HG03135 (cell line): ENCODE results near the gene NAALADL2.
A peak's percentile ranks its signal among the peaks of the same experiment; 100 is the strongest.
"Not testable (repeated sequence)": the region's sequence is repeated elsewhere in the genome, so short reads cannot be mapped to it uniquely, and the experiment has no call there.

Source experiments
- ATAC-seq: cut with Tn5 transposase; IDR thresholded peaks from one replicate; pipeline ENCODE4 v1.9.1; 2021; ENCODE audit warnings: mild to moderate bottlenecking, moderate library complexity; ENCODE audit not compliant: unreplicated experiment

Gene NAALADL2

DNA sequence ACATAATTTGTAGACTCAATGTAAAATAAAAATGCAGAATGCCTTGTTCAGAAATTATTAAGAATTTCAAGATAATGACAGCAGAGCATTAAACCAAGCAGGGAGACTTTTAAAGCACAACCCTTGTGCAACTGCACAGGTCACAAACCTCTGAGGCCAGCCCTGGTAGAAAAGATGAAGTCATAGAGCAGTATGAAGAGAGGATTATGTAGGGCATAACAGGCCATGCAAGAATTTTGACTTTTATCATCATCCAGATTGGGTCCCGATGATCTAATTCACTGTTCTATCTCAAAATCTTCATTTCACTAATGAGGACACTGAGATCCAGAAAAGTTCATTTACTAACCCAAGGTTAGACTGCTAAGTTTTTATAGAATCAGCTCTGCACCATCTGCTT lies 388.5 kb downstream of the NAALADL2 start:
- no peak for ATAC-seq

DNA sequence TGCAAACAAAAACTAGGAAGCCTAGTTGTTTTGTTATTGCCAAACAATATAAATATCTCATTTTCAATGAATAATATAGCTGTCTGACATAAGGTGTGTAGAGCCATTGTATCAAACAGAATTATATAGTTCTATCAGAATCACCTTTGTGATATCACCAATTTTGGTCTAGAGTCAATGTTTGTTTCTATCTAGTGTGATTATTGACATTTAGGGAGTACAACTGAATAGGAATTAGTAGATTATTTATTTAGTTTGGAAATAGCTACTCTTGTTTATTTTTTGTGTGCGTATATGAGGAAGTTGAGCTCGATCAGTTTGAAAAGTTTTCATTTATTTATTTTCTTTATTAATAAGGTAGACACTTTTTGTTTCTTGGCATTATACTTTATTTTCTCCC lies 389.7 kb downstream of the NAALADL2 start:
- ATAC-seq = no peak

DNA sequence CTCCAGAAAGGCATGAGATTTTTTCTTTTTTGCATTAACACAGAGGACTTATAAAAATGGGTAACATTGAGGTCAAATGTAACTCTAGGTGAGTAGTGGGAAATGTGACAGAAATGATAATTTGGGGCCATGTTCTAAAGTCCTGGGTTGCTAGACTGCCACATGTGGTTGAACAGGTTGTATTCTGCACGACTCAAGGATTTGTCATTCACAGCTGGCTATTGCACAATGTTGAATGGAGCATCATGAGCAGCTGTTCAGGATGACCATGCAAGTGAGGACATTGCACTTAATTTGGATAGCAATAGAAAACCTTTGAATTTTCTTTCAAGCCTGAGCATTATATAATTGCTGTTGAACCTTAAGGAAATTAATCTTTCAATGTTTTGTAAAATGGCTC lies 396.6 kb downstream of the NAALADL2 start:
- no peak for ATAC-seq

DNA sequence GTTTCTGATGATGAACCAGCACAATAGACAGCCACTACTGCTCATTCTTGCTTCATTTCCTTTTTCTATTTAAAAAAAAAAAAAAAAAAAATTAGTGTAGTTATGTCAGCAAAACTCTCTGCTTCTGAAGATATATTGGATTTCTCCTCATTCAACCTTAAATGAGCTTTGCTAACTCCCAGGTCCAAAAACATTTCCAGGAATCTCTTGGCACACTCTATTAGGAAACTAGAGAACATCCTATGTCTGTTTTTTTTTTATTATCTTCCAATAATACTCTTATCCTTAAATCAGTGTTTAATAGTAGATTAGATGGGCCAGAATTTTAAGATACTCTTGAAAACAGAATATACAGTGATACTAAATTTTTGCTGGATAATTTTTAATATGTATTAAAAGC lies 398.0 kb downstream of the NAALADL2 start:
- no peak for ATAC-seq

DNA sequence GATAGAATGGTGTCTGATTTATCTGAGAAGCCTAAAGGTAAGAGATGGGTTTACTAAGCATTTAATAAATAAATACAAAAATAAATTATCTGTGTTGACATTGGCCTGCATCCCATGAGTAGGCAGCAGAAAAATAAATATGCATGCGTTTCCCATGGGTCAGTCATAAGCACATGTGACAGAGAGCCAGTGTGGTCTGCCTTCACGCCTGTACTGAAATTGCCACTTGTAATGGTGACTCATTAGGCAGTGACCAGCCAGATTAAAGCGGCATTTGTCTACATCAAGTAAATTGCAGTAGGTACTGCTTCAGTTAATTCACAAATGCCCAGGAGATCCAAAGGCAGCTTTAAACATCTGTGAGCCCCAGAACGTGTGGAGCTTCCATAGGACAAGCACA lies 399.6 kb downstream of the NAALADL2 start:
- ATAC-seq = no peak

DNA sequence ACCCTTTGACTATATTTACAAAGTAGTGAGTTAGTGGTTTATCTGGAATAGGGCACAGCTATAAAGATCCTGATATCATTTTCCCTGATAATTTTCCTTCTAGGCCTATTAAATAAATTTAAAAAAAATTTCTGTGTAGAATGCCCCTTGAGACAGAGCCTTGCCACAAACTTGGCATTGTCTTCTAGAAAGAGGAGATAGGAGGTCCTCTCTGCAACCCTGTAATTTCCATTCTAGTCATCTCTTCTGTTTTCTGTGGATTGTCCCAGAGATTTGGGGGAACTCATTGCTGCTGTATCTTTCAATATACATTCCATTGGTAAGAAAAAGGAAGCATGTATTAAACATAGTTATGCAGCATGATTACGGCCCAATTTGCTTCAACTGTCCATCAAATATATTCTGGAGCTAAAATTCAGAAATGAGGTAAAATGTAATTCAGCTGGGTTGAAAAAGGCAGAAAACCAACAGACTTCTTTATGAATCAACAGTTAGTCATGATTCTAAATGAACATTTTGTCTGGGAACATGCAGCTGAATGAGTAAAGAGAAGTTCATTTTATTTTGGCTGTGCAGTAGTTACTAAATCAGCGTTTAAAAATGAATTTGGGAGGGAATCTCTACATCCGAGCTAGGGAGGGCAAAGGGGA lies 401.1 kb downstream of the NAALADL2 start:
- no peak for ATAC-seq

DNA sequence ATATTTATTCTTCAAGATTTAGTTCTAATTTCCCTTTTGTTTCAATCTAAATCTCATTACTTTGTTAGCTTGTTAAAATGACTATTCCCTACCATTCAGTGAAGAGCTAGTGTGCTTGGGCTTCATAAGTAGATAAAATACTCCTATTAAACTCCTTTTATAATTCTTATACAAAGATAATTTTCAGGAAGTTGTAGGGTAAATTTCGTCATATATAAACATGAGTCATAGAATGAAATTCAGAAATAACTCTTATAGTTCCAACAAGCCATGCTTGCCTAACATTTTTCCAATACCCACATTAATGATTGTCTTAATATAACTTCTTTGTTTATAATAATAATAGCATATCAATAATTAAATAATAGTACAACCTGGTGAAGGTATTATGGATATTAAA lies 407.3 kb downstream of the NAALADL2 start:
- no peak for ATAC-seq

DNA sequence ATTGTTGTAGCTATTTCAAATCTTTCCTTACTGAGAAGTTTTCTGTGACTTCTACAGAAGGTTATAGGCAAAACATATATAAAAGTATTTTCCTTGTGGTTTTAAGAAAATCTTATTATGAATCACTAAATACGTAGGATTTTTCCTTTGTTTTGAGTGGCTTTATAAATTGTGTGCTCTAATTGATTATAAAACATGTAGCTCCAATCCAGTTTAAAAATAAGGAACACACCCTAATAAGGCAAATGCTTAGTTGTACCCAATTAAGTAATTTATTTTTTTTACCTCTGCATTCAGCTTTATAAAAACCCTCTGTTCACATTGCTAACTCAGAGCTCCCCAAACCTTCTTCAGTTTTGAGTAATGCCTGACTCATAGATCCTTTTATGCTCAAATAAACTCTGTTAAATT lies 408.0 kb downstream of the NAALADL2 start:
- ATAC-seq = no peak

DNA sequence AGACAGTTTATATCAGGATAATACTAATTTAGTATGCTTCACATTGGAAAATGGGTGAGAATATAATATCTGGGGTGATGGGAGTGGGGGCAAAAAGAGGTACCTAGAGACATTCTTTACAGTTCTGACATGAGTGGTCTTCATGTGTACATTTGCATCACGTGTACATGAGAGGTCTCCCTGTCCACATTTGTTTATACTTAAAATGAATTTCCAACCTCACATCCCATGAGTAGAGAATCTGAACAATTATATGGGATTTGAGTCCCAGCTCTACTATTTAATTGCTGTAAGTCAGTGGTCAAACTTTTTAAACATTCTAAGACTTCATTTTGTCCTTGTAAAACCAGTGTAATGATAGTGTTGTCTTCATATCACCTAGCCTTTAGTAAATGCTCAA lies 408.4 kb downstream of the NAALADL2 start:
- ATAC-seq = no peak

DNA sequence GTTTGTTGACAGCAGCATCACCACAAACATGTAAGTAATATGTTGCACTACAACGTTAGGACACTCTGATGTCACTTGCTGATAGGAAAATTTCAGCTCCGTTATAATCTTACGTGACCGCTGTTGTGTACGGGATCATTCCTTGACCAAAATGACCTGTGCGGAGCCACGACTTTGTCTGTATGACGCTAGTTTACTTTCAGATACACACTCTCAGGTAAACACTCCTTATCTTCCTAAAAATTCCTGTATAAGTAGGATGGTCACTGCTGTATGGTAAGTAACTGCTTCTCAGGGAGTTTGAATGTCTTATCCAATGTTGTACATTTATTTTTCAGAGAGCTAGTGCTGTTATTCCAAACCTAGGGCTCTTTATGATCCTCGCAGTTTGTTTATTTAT lies 410.3 kb downstream of the NAALADL2 start:
- no peak for ATAC-seq

DNA sequence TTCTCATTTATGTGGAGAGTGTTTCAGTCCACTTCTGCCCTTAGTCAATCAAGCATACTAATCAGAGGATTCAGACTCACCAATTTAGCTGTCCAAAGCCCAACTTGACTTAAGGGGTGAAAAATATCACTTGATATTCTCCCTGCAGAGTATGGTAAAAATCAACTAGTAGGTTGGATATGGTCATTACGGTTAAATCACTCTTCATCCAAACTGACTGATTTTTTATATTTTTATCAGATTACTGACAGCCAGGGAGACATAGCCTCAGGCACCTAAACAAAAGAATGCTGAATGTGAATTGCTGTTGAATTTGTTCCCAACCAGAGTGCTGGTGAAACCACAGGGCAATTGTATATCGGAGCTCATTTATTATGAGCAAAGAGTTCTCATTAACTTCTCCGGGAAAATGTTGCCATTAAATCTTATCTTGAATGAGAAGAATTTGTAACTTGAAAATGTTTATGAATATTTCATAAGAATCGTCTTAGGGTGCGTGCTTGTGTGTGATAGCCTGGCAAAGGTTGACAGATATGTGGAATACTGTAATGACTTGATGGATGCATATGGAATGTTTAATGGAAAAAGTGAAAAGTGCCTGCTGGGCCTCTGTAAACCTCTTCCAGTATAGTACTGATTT lies 411.2 kb downstream of the NAALADL2 start:
- no peak for ATAC-seq

DNA sequence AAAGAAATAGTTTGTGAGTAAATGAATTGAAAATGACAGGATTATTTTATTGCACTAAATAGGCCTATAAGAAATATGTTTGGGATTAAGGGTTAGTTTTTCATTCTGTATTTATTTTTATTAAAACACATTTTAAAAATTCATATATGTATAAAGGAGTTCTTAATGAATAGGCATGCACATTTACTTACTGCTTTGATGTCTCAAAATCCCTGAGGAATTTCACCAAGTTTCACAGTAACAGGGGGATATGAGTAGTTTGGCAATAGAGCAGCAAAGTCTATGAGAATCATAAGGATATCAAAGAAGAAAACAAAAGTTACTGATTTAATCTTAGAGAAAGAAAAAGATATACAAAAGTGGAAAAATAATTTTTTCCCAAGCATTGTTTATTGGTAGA lies 411.7 kb downstream of the NAALADL2 start:
- ATAC-seq = no peak

DNA sequence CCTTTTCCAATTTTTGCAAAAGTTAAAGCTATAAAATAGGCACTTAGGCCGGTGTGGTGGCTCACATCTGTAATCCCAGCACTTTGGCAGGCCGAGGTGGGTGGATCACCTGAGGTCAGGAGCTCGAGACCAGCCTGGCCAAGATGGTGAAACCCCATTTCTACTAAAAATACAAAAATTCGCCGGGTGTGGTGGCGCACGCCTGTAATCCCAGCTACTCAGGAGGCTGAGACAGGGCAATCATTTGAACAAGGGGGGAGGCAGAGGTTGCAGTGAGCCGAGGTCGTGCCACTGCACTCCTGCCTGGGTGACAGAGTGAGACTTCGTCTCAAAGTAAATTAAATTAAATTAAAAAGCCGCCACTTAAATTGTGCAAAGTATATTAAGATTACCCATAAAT lies 412.3 kb downstream of the NAALADL2 start:
- not testable (repeated sequence) for ATAC-seq

DNA sequence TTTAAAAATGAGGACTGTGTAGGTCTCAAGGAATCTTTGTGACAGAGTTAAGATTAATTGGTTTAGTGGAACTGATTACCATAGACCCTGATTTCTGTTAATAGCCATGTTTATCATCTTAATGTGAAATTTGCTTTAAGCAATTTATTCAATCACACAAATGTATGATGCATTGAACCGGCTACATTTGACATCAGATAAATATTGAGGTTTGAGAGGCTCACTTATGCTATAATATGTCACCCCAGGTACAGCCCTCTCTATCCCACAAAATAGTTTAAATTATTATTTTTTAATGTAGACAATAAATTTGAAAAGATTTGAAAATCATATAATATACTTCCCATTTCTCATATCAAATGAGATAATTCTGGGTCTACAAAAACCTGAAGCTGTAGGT lies 413.3 kb downstream of the NAALADL2 start:
- ATAC-seq = no peak

DNA sequence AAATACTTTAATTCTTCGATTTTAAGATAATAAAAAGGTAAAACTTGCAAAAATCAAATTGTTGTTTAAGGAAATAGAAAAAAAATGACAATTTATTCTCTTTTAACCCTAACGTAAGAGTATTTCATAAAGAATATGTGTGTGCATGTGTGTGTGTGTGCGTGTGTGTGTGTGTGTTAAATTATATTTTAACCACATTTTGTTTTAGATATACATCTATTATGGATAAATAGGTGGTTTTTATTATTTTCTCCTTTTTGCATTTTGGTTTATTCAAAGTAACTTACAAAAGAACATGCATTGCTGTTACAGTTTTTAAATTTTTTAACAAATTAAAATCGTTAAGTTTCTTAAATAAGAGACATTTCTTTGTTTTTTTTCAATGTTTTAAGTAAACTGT lies 414.4 kb downstream of the NAALADL2 start:
- ATAC-seq = no peak

DNA sequence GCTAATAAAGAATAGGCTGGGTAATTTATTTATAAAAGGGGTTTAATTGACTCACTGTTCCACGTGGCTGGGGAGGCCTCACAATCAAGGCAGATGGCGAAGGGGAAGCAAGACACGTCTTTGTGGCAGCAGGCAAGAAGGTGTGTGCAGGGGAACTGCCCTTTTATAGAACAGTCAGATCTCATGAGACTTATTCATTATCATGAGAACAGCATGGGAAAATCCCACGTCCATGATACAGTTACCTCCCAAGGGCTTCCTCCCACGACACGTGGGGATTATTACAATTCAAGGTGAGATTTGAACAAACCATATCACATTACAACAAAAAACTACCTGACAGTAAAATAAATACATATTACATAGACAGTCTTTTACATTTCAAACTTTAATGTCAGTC lies 414.9 kb downstream of the NAALADL2 start:
- peak; percentile 62 for ATAC-seq

DNA sequence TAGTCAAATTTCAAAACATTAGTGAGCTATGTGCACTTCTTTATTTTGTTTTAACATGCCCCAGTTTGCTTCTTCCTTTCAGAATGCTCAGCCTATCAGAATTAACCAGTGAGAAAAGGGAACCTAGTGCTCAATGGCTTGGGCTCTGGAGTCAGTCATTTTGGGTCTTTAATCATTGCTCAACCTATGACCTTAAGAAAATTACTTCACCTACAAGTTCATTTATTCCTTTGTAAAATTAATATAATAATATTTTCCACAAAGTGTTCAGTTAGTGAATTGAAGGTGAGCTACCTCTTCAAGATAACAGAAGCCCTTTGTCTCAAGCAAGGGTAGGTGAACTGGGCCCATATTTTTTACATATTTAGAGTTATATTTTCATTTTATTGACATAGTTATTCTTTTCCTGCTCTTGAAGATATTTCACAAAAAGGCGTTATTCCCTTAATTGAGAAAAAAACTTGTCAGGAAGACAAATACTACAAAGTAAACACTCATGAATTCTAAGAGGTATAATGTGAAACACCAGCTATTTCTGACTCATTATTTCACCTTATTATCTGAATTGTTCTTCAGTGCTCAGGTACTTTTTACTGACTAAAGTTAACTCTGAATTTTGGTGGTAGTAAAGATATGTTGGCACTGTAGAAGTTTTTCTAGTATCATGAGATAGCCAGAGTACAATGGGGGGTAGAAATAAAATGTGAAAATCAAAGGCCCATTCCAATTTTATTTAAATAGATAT lies 415.5 kb downstream of the NAALADL2 start:
- ATAC-seq = peak; percentile 56

DNA sequence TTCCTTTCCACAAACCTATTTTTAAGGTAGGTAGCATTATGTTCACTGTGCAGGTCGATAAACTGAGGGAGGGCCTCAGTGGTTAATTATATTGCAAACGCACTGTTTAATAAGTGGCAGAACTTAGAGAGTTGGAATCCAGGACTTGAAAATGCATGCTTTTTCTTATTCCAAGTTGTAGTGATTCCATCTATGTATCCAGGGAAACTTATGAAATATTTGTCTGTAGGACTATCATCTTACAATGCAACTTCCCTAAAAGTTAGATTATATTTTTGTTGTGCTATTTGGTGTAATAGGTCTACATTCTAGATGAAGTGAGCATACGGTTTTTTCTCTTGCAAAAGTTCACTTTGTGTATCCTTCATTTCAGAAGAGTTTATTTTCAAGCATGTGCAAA lies 419.5 kb downstream of the NAALADL2 start:
- no peak for ATAC-seq

DNA sequence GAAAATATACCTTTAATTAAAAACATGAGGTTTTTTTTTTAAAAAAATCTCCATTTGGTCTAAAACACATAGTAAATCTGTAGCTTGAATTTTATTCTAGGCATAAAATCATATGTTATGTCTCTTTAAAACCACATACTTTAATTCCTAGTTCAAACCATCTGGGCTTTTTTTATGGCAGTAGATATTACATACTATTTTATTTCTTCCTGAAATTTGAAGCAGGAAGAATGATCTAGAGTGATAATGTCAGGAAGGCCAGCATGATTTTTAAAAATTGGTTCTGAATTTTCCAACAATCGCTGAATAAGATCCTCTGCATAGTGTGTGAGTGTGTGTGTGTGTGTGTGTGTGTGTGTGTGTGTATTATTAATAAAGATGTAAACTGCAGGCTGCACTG lies 420.3 kb downstream of the NAALADL2 start:
- no peak for ATAC-seq

DNA sequence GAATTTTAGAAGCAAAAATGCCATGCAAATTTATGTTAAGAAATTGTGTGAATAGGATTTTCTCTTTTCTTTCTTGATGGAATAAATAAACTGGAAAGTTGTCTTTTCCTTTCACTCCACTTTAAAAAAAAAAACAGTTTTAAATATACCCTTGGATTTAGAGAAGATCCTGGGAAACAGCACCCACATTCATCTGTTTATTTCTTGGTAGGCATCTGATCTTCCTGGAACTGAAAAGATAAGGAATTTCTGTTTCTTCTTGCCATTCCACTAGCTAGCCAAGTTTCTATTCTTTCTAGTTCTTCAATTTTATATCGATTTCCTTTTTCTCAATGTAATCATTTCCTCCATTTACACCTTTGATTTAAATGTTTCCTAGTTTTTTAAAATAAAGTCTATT lies 420.8 kb downstream of the NAALADL2 start:
- no peak for ATAC-seq

DNA sequence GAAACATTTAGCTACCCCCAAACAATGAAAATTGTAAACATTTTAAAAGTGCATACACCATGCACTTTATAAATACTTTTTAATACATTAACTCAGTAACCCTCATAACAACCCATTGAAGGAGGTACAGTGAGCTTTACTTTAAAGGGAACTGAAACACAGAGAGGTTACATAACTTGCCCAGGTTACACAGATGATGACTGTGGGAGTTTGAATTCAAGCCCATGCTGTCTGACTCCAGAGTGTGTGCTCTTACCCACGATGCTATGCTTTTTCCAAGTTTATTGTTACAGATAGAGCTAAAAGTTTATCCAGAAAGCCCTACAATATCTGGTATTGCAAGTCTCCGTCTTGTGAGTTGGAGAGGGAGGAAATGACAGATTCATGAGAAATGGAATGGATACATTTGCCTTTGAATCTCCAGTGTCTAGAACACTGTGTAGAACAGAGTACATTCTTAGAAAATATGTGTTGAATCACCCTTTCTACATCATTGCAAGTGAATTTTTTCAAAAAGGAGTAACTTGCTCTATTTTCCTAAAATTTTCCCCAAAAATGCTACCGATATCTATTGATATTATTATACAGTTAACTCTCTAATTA lies 428.3 kb downstream of the NAALADL2 start:
- peak; percentile 95 for ATAC-seq

DNA sequence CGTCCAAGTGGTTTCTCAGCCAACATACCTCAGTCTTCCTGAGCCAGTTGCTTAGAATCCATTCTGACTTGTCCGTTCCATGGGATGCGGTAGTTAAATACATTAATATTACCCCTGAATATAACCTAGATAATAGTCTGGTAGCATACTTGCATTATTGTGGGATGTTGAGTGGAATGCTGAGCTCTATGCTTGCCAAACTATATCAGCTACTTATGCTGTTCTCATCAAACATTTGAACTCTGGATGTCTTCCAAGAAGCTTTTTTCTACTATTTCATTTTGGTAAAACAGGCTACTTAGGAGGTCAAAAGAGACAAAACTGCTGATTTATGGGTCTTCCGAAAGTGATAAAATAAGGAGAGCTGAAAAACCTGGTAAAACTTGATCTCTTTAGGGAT lies 429.5 kb downstream of the NAALADL2 start:
- no peak for ATAC-seq
